Measurements from ENCODE around the gene ANKRD44.

Gene ANKRD44

GRCh38 chr2:197079414-197079813 lies 231.2 kb downstream of the ANKRD44 start:
- H3K27ac ChIP-seq (ENCODE audit: low read depth, low read length, poor library complexity, severe bottlenecking): no peak overlapping the region
- H3K79me2 ChIP-seq (ENCODE audit: insufficient read depth, low read length): no peaks in the 10 kb centered on the region
- H3K4me1 ChIP-seq (ENCODE audit: insufficient read depth, low read length, severe bottlenecking): no peaks in the 10 kb centered on the region
- no peaks in the 10 kb centered on the region for H3K27me3 ChIP-seq (ENCODE audit: insufficient read depth, low read length)
- H3F3A ChIP-seq (ENCODE audit: insufficient read depth, low read length): no peaks in the 10 kb centered on the region
- no peaks in the 10 kb centered on the region for H4K20me1 ChIP-seq (ENCODE audit: insufficient read depth, low read length)
- no peaks in the 10 kb centered on the region for H3K9me2 ChIP-seq (ENCODE audit: low read depth, low read length)
- no peak overlapping the region for H3K4me3 ChIP-seq (ENCODE audit: low read depth, low read length, poor library complexity, severe bottlenecking)
- no peak overlapping the region for H2AFZ ChIP-seq (ENCODE audit: low read length)
- H3K9me3 ChIP-seq (ENCODE audit: low read length): no peaks in the 10 kb centered on the region
- H3K36me3 ChIP-seq (ENCODE audit: insufficient read depth, low read length): peaks cover 66% of the 10 kb centered on the region
- H3K4me2 ChIP-seq (ENCODE audit: low read length): no peak overlapping the region
- TF ChIP-seq CTCF (IDR thresholded peaks at IDR 0.05; ENCODE audit: low read length): no peak
- no peak for TF ChIP-seq EZH2 (IDR thresholded peaks at IDR 0.05; ENCODE audit: borderline replicate concordance, low read length)
- H3K9ac ChIP-seq (ENCODE audit: low read length): no peak overlapping the region

GRCh38 chr2:197078535-197078934 lies 232.0 kb downstream of the ANKRD44 start:
- Histone ChIP-seq H3K4me1 (ENCODE audit: insufficient read depth, low read length, severe bottlenecking) (no peaks in the 10 kb centered on the region), H3K4me3 (ENCODE audit: low read depth, low read length, poor library complexity, severe bottlenecking) (no peak overlapping the region), H3K4me2 (ENCODE audit: low read length) (no peak overlapping the region), H3K9me3 (ENCODE audit: low read length) (no peaks in the 10 kb centered on the region), H3K27me3 (ENCODE audit: insufficient read depth, low read length) (no peaks in the 10 kb centered on the region), H3K79me2 (ENCODE audit: insufficient read depth, low read length) (no peaks in the 10 kb centered on the region), H3K9me2 (ENCODE audit: low read depth, low read length) (no peaks in the 10 kb centered on the region), H3K27ac (ENCODE audit: low read depth, low read length, poor library complexity, severe bottlenecking) (no peak overlapping the region), H2AFZ (ENCODE audit: low read length) (no peak overlapping the region), H3K9ac (ENCODE audit: low read length) (no peak overlapping the region), H4K20me1 (ENCODE audit: insufficient read depth, low read length) (no peaks in the 10 kb centered on the region), H3K36me3 (ENCODE audit: insufficient read depth, low read length) (peaks cover 61% of the 10 kb centered on the region), H3F3A (ENCODE audit: insufficient read depth, low read length) (no peaks in the 10 kb centered on the region)
- no peak for TF ChIP-seq EZH2 (IDR thresholded peaks at IDR 0.05; ENCODE audit: borderline replicate concordance, low read length)
- no peak for TF ChIP-seq CTCF (IDR thresholded peaks at IDR 0.05; ENCODE audit: low read length)

- no peak overlapping the region for H3K4me2 ChIP-seq (ENCODE audit: low read length)
- no peak overlapping the region for H2AFZ ChIP-seq (ENCODE audit: low read length)
- no peak overlapping the region for H3K4me3 ChIP-seq (ENCODE audit: low read depth, low read length, poor library complexity, severe bottlenecking)
- no peaks in the 10 kb centered on the region for H3K4me1 ChIP-seq (ENCODE audit: insufficient read depth, low read length, severe bottlenecking)
- no peaks in the 10 kb centered on the region for H3K9me3 ChIP-seq (ENCODE audit: low read length)
- no peak overlapping the region for H3K27ac ChIP-seq (ENCODE audit: low read depth, low read length, poor library complexity, severe bottlenecking)
- H3F3A ChIP-seq (ENCODE audit: insufficient read depth, low read length): no peaks in the 10 kb centered on the region
- no peak overlapping the region for H3K9ac ChIP-seq (ENCODE audit: low read length)
- no peak for TF ChIP-seq EZH2 (IDR thresholded peaks at IDR 0.05; ENCODE audit: borderline replicate concordance, low read length)
- no peak for TF ChIP-seq CTCF (IDR thresholded peaks at IDR 0.05; ENCODE audit: low read length)
- no peaks in the 10 kb centered on the region for H3K27me3 ChIP-seq (ENCODE audit: insufficient read depth, low read length)
- H4K20me1 ChIP-seq (ENCODE audit: insufficient read depth, low read length): no peaks in the 10 kb centered on the region
- H3K79me2 ChIP-seq (ENCODE audit: insufficient read depth, low read length): no peaks in the 10 kb centered on the region
- no peaks in the 10 kb centered on the region for H3K9me2 ChIP-seq (ENCODE audit: low read depth, low read length)
- peaks cover 50% of the 10 kb centered on the region for H3K36me3 ChIP-seq (ENCODE audit: insufficient read depth, low read length)
These were observed 233.2 kb downstream of the ANKRD44 start for GRCh38 chr2:197077336-197077735.
